Panc1 (cell line): ENCODE results near the gene LCN1. TPM values are rescaled to one million over a fixed set of nuclear protein-coding genes. Genes with fewer than 3 reads are reported as not detected.

Experiments used
- ATAC-seq: fragments of 200-7000 bp; cut with Tn5 transposase; 2 replicates; pipeline ENCODE4 v1.9.1; 2020; ENCODE audit warnings: mild to moderate bottlenecking, moderate library complexity
- BruUV-seq: library from RNA; stranded (reverse); fragments of 400-500 nt; replicated peaks from 2 replicates; lab custom pipeline; 2021; lab: Mats Ljungman, UMichigan
- CTCF ChIA-PET: fragments of 300-600 bp; sonication (Branson Sonifier 250); formaldehyde crosslinking; loops from one replicate; lab custom pipeline; 2022; ENCODE audit warnings: antibody characterized with exemption; lab: Charles Lee
- POLR2A ChIA-PET: fragments of 300-600 bp; sonication (Branson Sonifier 250); formaldehyde crosslinking; loops from one replicate; lab custom pipeline; 2022; ENCODE audit warnings: antibody characterized with exemption; lab: Charles Lee
- DNase-seq: peaks from one replicate; pipeline ENCODE4 v3.0.0-alpha.2; 2010; ENCODE audit warnings: low read depth, low spot score
- H3K27ac ChIP-seq: 2 replicates; pipeline ENCODE4 v1.5.1; 2011; ENCODE audit warnings: mild to moderate bottlenecking, low read length, inconsistent platforms
- H3K27me3 ChIP-seq: fragments of 200-500 bp; sonication (Bioruptor generic); 2 replicates; pipeline ENCODE4 v1.6.0; 2014; ENCODE audit warnings: low read length, inconsistent platforms; ENCODE audit not compliant: control insufficient read depth, insufficient read depth
- H3K36me3 ChIP-seq: fragments of 200-500 bp; sonication (Bioruptor generic); 2 replicates; pipeline ENCODE4 v1.5.1; 2014; ENCODE audit warnings: inconsistent platforms, mild to moderate bottlenecking, low read length, moderate library complexity; ENCODE audit not compliant: control insufficient read depth, insufficient read depth
- H3K4me1 ChIP-seq: 2 replicates; pipeline ENCODE4 v1.5.1; 2011; ENCODE audit warnings: inconsistent platforms, mild to moderate bottlenecking, low read length, moderate library complexity; ENCODE audit not compliant: control insufficient read depth, insufficient read depth
- H3K4me3 ChIP-seq, 2 experiments: 2 replicates each; pipeline ENCODE4 v1.5.1; 2011 to 2012; ENCODE audit warnings: low read depth in 2 of 2, low read length in 2 of 2, mild to moderate bottlenecking in 2 of 2, inconsistent platforms in 1 of 2, moderate library complexity in 1 of 2
- H3K9me3 ChIP-seq: fragments of 200-500 bp; sonication (Bioruptor generic); 2 replicates; pipeline ENCODE4 v1.5.1; 2014; ENCODE audit warnings: low read depth, mild to moderate bottlenecking, inconsistent platforms, low read length, moderate library complexity; ENCODE audit not compliant: control insufficient read depth, insufficient read depth
- POLR2AphosphoS5 ChIP-seq: IDR thresholded peaks from 2 replicates; pipeline ENCODE4 v1.6.1; 2012; ENCODE audit warnings: mild to moderate bottlenecking, low read depth, low read length, moderate library complexity
- SIN3A ChIP-seq: IDR thresholded peaks from 2 replicates; pipeline ENCODE4 v1.6.1; 2012; ENCODE audit warnings: low read depth, mild to moderate bottlenecking, low read length, moderate library complexity, borderline replicate concordance; ENCODE audit not compliant: insufficient read depth
- TCF7L2 ChIP-seq: IDR thresholded peaks from 2 replicates; pipeline ENCODE4 v1.6.1; 2011; ENCODE audit warnings: mild to moderate bottlenecking, low read depth, low read length, inconsistent platforms
- in situ Hi-C: cut with HindIII; loops from 2 replicates; pipeline ENCODE4 v1.10.0; 2016; ENCODE audit warnings: low sequenced_read_pairs, low pct_unique_long_range_greater_than_20kb
- intact Hi-C: fragments of 100-400 bp; cut with micrococcal nuclease; formaldehyde crosslinking; loops from one replicate; pipeline ENCODE4 v1.10.0; 2022; ENCODE audit not compliant: unreplicated experiment
- total RNA-seq: library from RNA; stranded (reverse); gene quantifications from one replicate; pipeline ENCODE4 v1.2.1, GENCODE V29; 2021; ENCODE audit not compliant: unreplicated experiment
- TF ChIP-seq, protein P1 (sequence below), 2 experiments: IDR thresholded peaks; 2 replicates each; pipeline ENCODE4 v1.6.1; 2011 to 2012; ENCODE audit warnings: low read depth in 2 of 2, control low read depth in 1 of 2, low read length in 1 of 2, mild to moderate bottlenecking in 1 of 2, moderate library complexity in 1 of 2; ENCODE audit not compliant: insufficient read depth in 1 of 2
- TF ChIP-seq, protein P2 (sequence below): fragments of 450-650 bp; IDR thresholded peaks from 2 replicates; pipeline ENCODE4 v1.5.1; 2017; ENCODE audit warnings: mild to moderate bottlenecking

Gene LCN1
- total RNA-seq, 1 experiment from 2014 or later, result not detected

DNA sequence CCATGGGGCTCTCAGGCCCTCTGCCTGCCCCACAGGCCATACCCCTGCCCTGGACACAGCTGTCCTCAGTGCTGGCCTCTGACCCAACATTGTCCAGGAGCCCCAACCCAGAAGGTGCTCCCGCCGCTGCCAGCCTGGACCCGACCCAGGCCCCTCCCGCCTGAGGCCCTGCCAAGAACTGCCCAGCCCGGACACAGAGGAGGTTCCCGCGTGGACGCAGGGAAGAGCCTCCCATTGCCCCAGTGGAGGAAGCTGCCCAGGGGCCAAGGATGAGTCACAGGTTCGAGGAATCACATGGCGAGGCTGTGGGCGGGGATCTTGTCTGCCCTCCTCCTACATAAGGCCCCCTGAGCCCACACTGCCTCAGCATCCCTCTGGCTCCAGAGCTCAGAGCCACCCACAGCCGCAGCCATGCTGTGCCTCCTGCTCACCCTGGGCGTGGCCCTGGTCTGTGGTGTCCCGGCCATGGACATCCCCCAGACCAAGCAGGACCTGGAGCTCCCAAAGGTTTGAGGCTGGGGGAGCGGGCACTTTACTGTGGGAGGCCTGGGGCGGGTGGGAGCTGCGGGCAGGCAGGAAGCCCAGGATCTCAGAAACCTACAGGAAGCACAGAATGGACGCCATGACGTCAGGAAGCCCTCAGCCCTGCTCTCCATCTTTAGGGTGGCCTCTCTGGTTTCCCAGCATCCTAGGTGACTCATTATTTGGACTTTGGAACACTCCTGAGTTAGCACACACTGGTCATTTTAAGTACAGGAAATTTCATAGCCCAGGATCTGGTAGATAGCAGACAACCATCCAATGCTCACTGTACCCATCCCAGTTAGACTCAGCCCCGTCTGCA is 40.4 kb downstream of the LCN1 start, which contains the start of gene PAEP:
Gene PAEP (plus strand): TSS at position 366 of the 844 bp plus-strand sequence.
- Histone ChIP-seq H3K4me1 (no peaks in the 10 kb centered on the region), H3K27ac (no peak within 1 kb of the TSS), H3K27me3 (no peaks in the 10 kb centered on the region), H3K4me3 (no peak within 1 kb of the TSS), H3K36me3 (no peaks in the 10 kb centered on the region), H3K9me3 (no peaks in the 10 kb centered on the region)
- ChIA-PET POLR2A (no interaction called here), CTCF (no interaction called here)
- intact Hi-C loops, result no loop called here
- TF ChIP-seq POLR2AphosphoS5 (no peak), SIN3A (no peak), TCF7L2 (no peak)
- TF ChIP-seq, protein P1, sequence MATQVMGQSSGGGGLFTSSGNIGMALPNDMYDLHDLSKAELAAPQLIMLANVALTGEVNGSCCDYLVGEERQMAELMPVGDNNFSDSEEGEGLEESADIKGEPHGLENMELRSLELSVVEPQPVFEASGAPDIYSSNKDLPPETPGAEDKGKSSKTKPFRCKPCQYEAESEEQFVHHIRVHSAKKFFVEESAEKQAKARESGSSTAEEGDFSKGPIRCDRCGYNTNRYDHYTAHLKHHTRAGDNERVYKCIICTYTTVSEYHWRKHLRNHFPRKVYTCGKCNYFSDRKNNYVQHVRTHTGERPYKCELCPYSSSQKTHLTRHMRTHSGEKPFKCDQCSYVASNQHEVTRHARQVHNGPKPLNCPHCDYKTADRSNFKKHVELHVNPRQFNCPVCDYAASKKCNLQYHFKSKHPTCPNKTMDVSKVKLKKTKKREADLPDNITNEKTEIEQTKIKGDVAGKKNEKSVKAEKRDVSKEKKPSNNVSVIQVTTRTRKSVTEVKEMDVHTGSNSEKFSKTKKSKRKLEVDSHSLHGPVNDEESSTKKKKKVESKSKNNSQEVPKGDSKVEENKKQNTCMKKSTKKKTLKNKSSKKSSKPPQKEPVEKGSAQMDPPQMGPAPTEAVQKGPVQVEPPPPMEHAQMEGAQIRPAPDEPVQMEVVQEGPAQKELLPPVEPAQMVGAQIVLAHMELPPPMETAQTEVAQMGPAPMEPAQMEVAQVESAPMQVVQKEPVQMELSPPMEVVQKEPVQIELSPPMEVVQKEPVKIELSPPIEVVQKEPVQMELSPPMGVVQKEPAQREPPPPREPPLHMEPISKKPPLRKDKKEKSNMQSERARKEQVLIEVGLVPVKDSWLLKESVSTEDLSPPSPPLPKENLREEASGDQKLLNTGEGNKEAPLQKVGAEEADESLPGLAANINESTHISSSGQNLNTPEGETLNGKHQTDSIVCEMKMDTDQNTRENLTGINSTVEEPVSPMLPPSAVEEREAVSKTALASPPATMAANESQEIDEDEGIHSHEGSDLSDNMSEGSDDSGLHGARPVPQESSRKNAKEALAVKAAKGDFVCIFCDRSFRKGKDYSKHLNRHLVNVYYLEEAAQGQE (IDR thresholded peaks at IDR 0.05; ENCODE audit: insufficient read depth in 1 of 2, low read depth in 2 of 2, low read length in 1 of 2), result no peak
- TF ChIP-seq, protein P2, sequence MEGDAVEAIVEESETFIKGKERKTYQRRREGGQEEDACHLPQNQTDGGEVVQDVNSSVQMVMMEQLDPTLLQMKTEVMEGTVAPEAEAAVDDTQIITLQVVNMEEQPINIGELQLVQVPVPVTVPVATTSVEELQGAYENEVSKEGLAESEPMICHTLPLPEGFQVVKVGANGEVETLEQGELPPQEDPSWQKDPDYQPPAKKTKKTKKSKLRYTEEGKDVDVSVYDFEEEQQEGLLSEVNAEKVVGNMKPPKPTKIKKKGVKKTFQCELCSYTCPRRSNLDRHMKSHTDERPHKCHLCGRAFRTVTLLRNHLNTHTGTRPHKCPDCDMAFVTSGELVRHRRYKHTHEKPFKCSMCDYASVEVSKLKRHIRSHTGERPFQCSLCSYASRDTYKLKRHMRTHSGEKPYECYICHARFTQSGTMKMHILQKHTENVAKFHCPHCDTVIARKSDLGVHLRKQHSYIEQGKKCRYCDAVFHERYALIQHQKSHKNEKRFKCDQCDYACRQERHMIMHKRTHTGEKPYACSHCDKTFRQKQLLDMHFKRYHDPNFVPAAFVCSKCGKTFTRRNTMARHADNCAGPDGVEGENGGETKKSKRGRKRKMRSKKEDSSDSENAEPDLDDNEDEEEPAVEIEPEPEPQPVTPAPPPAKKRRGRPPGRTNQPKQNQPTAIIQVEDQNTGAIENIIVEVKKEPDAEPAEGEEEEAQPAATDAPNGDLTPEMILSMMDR, result no peak
- BruUV-seq, result no TSS peak
- ATAC-seq (no peak), DNase-seq (no peak)
- in situ Hi-C loops, result no loop called here

DNA sequence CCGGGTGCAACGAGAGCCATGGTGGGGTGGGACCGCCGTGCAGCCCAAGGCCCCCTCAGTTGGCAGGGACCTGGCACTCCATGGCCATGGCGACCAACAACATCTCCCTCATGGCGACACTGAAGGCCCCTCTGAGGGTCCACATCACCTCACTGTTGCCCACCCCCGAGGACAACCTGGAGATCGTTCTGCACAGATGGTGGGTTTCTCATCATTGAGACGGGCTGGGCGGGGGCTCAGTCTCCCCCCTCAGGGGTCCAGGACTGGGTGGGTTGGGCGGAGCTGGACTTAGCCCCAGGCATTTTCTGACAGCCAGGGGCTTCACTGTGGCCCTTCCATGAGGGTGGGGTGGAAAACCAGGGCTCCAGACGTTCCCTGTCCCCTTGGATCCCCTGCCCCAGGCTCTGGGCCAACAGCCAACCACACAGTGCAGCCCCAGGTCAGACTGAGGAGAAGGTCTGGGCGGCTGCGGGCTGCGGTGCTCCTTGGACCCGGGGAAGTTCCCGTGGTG is 41.0 kb downstream of the LCN1 start:
- Histone ChIP-seq H3K9me3 (no peaks in the 10 kb centered on the region), H3K36me3 (no peaks in the 10 kb centered on the region), H3K27me3 (no peaks in the 10 kb centered on the region), H3K27ac (no peak overlapping the region), H3K4me3 (no peak overlapping the region), H3K4me1 (no peaks in the 10 kb centered on the region)
- intact Hi-C loops (no loop called here), in situ Hi-C loops (no loop called here)
- ChIA-PET POLR2A (no interaction called here), CTCF (no interaction called here)
- no peak for ATAC-seq
- BruUV-seq, result no TSS peak
- TF ChIP-seq, protein P2, result no peak
- TF ChIP-seq SIN3A (no peak), TCF7L2 (no peak), POLR2AphosphoS5 (no peak)
- no peak for DNase-seq
